DOHH2 (cell line): ENCODE results near the gene DACT2.

Experiments
- H3F3A ChIP-seq: fragments of 200-600 bp; sonication (generic), shearing (Covaris generic); 2 replicates; pipeline ENCODE4 v1.6.0; 2016; ENCODE audit warnings: antibody characterized with exemption, mild to moderate bottlenecking; ENCODE audit not compliant: control insufficient read depth, insufficient read depth
- H3K27ac ChIP-seq: fragments of 200-600 bp; sonication (generic); 2 replicates; pipeline ENCODE4 v1.5.1; 2014; ENCODE audit warnings: low read depth, mild to moderate bottlenecking, low read length, moderate library complexity
- H3K27me3 ChIP-seq: fragments of 200-600 bp; sonication (generic); 2 replicates; pipeline ENCODE4 v1.6.1; 2014; ENCODE audit warnings: mild to moderate bottlenecking, low read length, mixed read lengths; ENCODE audit not compliant: control insufficient read depth
- H3K36me3 ChIP-seq: fragments of 200-600 bp; sonication (generic); 2 replicates; pipeline ENCODE4 v1.6.1; 2014; ENCODE audit warnings: mild to moderate bottlenecking, low read length, moderate library complexity, mixed read lengths; ENCODE audit not compliant: control insufficient read depth
- H3K4me1 ChIP-seq: fragments of 200-600 bp; sonication (generic); 2 replicates; pipeline ENCODE4 v1.6.1; 2014; ENCODE audit warnings: mild to moderate bottlenecking, low read length, mixed read lengths; ENCODE audit not compliant: control insufficient read depth
- H3K4me2 ChIP-seq: fragments of 200-600 bp; sonication (generic); 2 replicates; pipeline ENCODE4 v1.6.0; 2014; ENCODE audit warnings: mild to moderate bottlenecking, low read length, moderate library complexity
- H3K4me3 ChIP-seq: fragments of 200-600 bp; sonication (generic); 2 replicates; pipeline ENCODE4 v1.5.1; 2014; ENCODE audit warnings: mild to moderate bottlenecking, low read length, mixed read lengths
- H3K79me2 ChIP-seq: fragments of 200-600 bp; sonication (generic); 2 replicates; pipeline ENCODE4 v1.6.1; 2014; ENCODE audit warnings: mild to moderate bottlenecking, low read length, mixed read lengths; ENCODE audit not compliant: control insufficient read depth
- H3K9me2 ChIP-seq: fragments of 200-600 bp; sonication (generic); replicated peaks from 2 replicates; pipeline ENCODE4 v1.6.1; 2014; ENCODE audit warnings: mild to moderate bottlenecking, low read length, mixed read lengths; ENCODE audit not compliant: control insufficient read depth
- H3K9me3 ChIP-seq: fragments of 200-600 bp; sonication (generic); 2 replicates; pipeline ENCODE4 v1.6.1; 2014; ENCODE audit warnings: antibody characterized with exemption, low read length, mixed read lengths; ENCODE audit not compliant: control insufficient read depth, insufficient read depth
- H4K20me1 ChIP-seq: fragments of 200-600 bp; sonication (generic); 2 replicates; pipeline ENCODE4 v1.6.0; 2014; ENCODE audit warnings: low read depth, mild to moderate bottlenecking, antibody characterized with exemption, low read length, moderate library complexity; ENCODE audit not compliant: control insufficient read depth, insufficient read depth
- CTCF ChIP-seq: fragments of 200-600 bp; sonication (generic); IDR thresholded peaks from one replicate; pipeline ENCODE4 v1.5.1; 2014; ENCODE audit warnings: antibody characterized with exemption, mild to moderate bottlenecking, low read depth, low read length; ENCODE audit not compliant: poor library complexity, severe bottlenecking
- EZH2phosphoT487 ChIP-seq: fragments of 200-600 bp; sonication (generic); IDR thresholded peaks from 2 replicates; pipeline ENCODE4 v1.6.1; 2017; ENCODE audit warnings: borderline replicate concordance, mild to moderate bottlenecking, antibody characterized with exemption, low read length, moderate library complexity, mixed read lengths

The DACT2 gene

GRCh38 chr6:168264593-168265335 lies 54.8 kb downstream of the DACT2 start:
- Histone ChIP-seq H3K9me2 (no peaks in the 10 kb centered on the region), H3K27ac (no peak overlapping the region), H3K36me3 (no peaks in the 10 kb centered on the region), H3K4me2 (no peak overlapping the region), H3K9me3 (no peaks in the 10 kb centered on the region), H4K20me1 (no peaks in the 10 kb centered on the region), H3K27me3 (no peaks in the 10 kb centered on the region), H3K79me2 (no peaks in the 10 kb centered on the region), H3F3A (no peaks in the 10 kb centered on the region), H3K4me3 (no peak overlapping the region), H3K4me1 (no peaks in the 10 kb centered on the region)
- TF ChIP-seq CTCF, result no peak
- no peak for TF ChIP-seq EZH2phosphoT487

DNA sequence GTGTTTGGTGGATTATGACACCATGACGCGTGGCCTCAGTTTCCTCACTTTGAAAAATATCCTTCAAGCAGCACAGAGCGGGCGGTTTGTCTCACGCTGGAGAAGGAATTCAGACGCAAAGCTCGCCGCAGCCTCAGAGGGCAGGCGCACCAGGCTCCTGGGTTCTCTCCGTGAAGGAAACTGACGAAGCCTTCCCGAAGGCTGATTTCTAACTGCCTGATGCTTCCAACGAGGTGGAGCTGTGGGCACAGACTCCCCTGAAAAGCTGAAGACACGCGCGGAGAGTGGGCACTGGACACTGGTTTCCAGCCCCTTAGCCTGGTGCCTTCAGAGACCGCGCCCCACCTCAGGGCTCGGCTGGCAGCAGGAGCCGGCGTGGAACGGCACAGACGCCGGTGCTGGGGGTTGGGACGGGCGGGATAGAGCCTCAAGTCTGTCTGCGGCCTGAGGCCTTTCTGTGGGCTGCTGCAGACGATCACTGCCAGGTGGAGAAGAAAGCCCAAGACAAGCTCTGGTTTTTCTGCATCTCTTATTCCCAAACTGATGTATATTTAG lies 56.1 kb downstream of the DACT2 start:
- TF ChIP-seq EZH2phosphoT487, result no peak
- no peak for TF ChIP-seq CTCF
- H3K27me3 ChIP-seq, result no peaks in the 10 kb centered on the region
- H3K9me3 ChIP-seq, result no peaks in the 10 kb centered on the region
- no peaks in the 10 kb centered on the region for H3K9me2 ChIP-seq
- no peaks in the 10 kb centered on the region for H4K20me1 ChIP-seq
- H3F3A ChIP-seq, result no peaks in the 10 kb centered on the region
- H3K79me2 ChIP-seq, result no peaks in the 10 kb centered on the region
- H3K27ac ChIP-seq, result no peak overlapping the region
- no peak overlapping the region for H3K4me2 ChIP-seq
- no peaks in the 10 kb centered on the region for H3K4me1 ChIP-seq
- no peaks in the 10 kb centered on the region for H3K36me3 ChIP-seq
- no peak overlapping the region for H3K4me3 ChIP-seq

DNA sequence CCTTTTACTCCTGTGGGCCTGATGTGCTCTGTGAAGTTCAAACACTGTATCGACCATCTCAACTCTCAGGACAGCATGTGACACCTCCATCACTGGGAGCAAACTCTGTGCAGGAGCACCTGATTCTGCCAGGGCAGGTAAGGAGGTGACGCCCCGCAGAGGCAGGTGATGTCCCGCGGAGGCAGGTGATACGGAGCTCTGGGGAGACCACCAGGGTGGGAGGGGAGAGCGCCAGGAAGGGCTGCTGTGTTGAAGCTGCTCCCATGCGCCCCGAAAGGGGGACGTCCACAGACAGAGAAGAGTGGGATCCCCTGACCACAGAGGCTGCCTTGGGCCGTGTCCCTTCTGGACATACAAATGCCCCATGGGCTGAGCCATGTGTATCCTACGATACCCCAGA lies 58.3 kb downstream of the DACT2 start:
- TF ChIP-seq EZH2phosphoT487 (no peak), CTCF (no peak)
- Histone ChIP-seq H3K36me3 (no peaks in the 10 kb centered on the region), H3K27ac (no peak overlapping the region), H3K79me2 (no peaks in the 10 kb centered on the region), H3F3A (no peaks in the 10 kb centered on the region), H3K4me3 (no peak overlapping the region), H3K9me2 (no peaks in the 10 kb centered on the region), H3K9me3 (no peaks in the 10 kb centered on the region), H3K4me1 (no peaks in the 10 kb centered on the region), H3K4me2 (no peak overlapping the region), H4K20me1 (no peaks in the 10 kb centered on the region), H3K27me3 (no peaks in the 10 kb centered on the region)
